ENCODE measurements around the gene DIAPH1.

DIAPH1 gene
- 179 to 286 (median 221) reads per million in 4 experiments for total RNA-seq

GRCh38 chr5:141618804-141619554 is at the start of gene DIAPH1:
Gene DIAPH1 (minus strand): TSS chr5:141619000. CDS start chr5:141618914, 86 bp downstream.
- peak; percentile 96 for DNase-seq

GRCh38 chr5:141665995-141666940 is 47.5 kb upstream of the DIAPH1 start:
- DNase-seq: no peak

- DNase-seq: peak; percentile 62
Observed at GRCh38 chr5:141664733-141665461, 46.1 kb upstream of the DIAPH1 start.

- DNase-seq: no peak
Observed at GRCh38 chr5:141663506-141663905, 44.7 kb upstream of the DIAPH1 start.

GRCh38 chr5:141662028-141662427 is 43.2 kb upstream of the DIAPH1 start:
- no peak for DNase-seq

- no peak for DNase-seq
Observed at GRCh38 chr5:141657937-141658545, 39.2 kb upstream of the DIAPH1 start.

- no peak for DNase-seq
Observed at GRCh38 chr5:141657404-141657803, 38.6 kb upstream of the DIAPH1 start.

GRCh38 chr5:141656396-141656795 is 37.6 kb upstream of the DIAPH1 start:
- DNase-seq: no peak

- no peak for DNase-seq
Observed at GRCh38 chr5:141655020-141655419, 36.2 kb upstream of the DIAPH1 start.

GRCh38 chr5:141654298-141654697 is 35.5 kb upstream of the DIAPH1 start:
- DNase-seq: no peak

- DNase-seq: no peak
Observed at GRCh38 chr5:141651728-141652105, 32.9 kb upstream of the DIAPH1 start.

GRCh38 chr5:141650851-141651727 is 32.3 kb upstream of the DIAPH1 start, which contains the start of gene FCHSD1:
Gene FCHSD1 (minus strand): TSS chr5:141651418. CDS start chr5:141651368, 50 bp downstream.
- DNase-seq: peak; percentile 77

GRCh38 chr5:141649972-141650371 is 31.2 kb upstream of the DIAPH1 start:
- no peak for DNase-seq

- DNase-seq: no peak
Observed at GRCh38 chr5:141649056-141649688, 30.4 kb upstream of the DIAPH1 start.

GRCh38 chr5:141647851-141648250 is 29.1 kb upstream of the DIAPH1 start:
- DNase-seq: no peak

GRCh38 chr5:141647242-141647641 is 28.4 kb upstream of the DIAPH1 start:
- no peak for DNase-seq

- DNase-seq: no peak
Observed at GRCh38 chr5:141646026-141646425, 27.2 kb upstream of the DIAPH1 start.

GRCh38 chr5:141641634-141642267 is 23.0 kb upstream of the DIAPH1 start:
- no peak for DNase-seq

GRCh38 chr5:141640698-141641097 is 21.9 kb upstream of the DIAPH1 start:
- no peak for DNase-seq

GRCh38 chr5:141640051-141640415 is 21.2 kb upstream of the DIAPH1 start:
- DNase-seq: no peak
